Lower leg skin (tissue), 3 donors: ENCODE results near the gene CDC42BPG.

Experiments used
- POLR2A ChIP-seq, 2 donors: fragments of 450-650 bp; IDR thresholded peaks; one replicate each; pipeline ENCODE4 v1.6.1; 2016 to 2017; ENCODE audit warnings: antibody characterized with exemption in 2 of 2, mild to moderate bottlenecking in 1 of 2, moderate library complexity in 1 of 2
- TF ChIP-seq, protein P1 (sequence below), 3 donors: fragments of 450-650 bp; IDR thresholded peaks; one replicate each; pipeline ENCODE4 v1.5.1; 2016; ENCODE audit warnings: antibody characterized with exemption in 3 of 3, mild to moderate bottlenecking in 3 of 3, moderate library complexity in 2 of 3

- TF ChIP-seq, protein P1, sequence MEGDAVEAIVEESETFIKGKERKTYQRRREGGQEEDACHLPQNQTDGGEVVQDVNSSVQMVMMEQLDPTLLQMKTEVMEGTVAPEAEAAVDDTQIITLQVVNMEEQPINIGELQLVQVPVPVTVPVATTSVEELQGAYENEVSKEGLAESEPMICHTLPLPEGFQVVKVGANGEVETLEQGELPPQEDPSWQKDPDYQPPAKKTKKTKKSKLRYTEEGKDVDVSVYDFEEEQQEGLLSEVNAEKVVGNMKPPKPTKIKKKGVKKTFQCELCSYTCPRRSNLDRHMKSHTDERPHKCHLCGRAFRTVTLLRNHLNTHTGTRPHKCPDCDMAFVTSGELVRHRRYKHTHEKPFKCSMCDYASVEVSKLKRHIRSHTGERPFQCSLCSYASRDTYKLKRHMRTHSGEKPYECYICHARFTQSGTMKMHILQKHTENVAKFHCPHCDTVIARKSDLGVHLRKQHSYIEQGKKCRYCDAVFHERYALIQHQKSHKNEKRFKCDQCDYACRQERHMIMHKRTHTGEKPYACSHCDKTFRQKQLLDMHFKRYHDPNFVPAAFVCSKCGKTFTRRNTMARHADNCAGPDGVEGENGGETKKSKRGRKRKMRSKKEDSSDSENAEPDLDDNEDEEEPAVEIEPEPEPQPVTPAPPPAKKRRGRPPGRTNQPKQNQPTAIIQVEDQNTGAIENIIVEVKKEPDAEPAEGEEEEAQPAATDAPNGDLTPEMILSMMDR (IDR thresholded peaks at IDR 0.05), result no peak
- TF ChIP-seq POLR2A (IDR thresholded peaks at IDR 0.05), result no peak
Measured at GRCh38 chr11:64872790-64873488, 28.5 kb upstream of the CDC42BPG start.
